ENCODE data around the gene CLCN3.
A peak's percentile ranks its signal among the peaks of the same experiment; 100 is the strongest.

The CLCN3 gene

GRCh38 chr4:169716677-169717076 lies 96.3 kb downstream of the CLCN3 start:
- Histone ChIP-seq H3K9ac (ENCODE audit: low read depth, low read length, poor library complexity, severe bottlenecking) (no peak overlapping the region), H2AFZ (ENCODE audit: low read length) (no peak overlapping the region), H3K4me3 (ENCODE audit: low read length, poor library complexity, severe bottlenecking) (no peak overlapping the region), H3K79me2 (ENCODE audit: insufficient read depth, low read length) (no peaks in the 10 kb centered on the region), H3K4me2 (ENCODE audit: low read depth, low read length, poor library complexity, severe bottlenecking) (no peak overlapping the region), H3K27me3 (ENCODE audit: insufficient read depth, low read length, poor library complexity, severe bottlenecking) (no peaks in the 10 kb centered on the region), H3K9me2 (replicated peaks; ENCODE audit: low read depth, low read length) (no peaks in the 10 kb centered on the region), H3F3A (ENCODE audit: low read depth) (no peaks in the 10 kb centered on the region), H4K20me1 (ENCODE audit: insufficient read depth, low read length, poor library complexity, severe bottlenecking) (no peaks in the 10 kb centered on the region), H3K4me1 (ENCODE audit: insufficient read depth, low read length, poor library complexity, severe bottlenecking) (no peaks in the 10 kb centered on the region), H3K9me3 (ENCODE audit: insufficient read depth, low read depth, low read length) (no peaks in the 10 kb centered on the region), H3K36me3 (ENCODE audit: insufficient read depth, low read length) (peaks cover 5% of the 10 kb centered on the region; the same call in 1 of the 2 replicates)
- TF ChIP-seq EZH2phosphoT487 (IDR thresholded peaks at IDR 0.05; ENCODE audit: borderline replicate concordance) (no peak), CTCF (conservative IDR thresholded peaks at IDR 0.05; ENCODE audit: low read length) (no peak)

GRCh38 chr4:169720529-169720928 lies 100.2 kb downstream of the CLCN3 start:
- TF ChIP-seq EZH2phosphoT487 (IDR thresholded peaks at IDR 0.05; ENCODE audit: borderline replicate concordance) = no peak
- no peak for TF ChIP-seq CTCF (conservative IDR thresholded peaks at IDR 0.05; ENCODE audit: low read length)
- peaks cover 3% of the 10 kb centered on the region; the same call in 1 of the 2 replicates for H3K36me3 ChIP-seq (ENCODE audit: insufficient read depth, low read length)

GRCh38 chr4:169723207-169723965 lies 103.0 kb downstream of the CLCN3 start:
- Histone ChIP-seq H3K79me2 (ENCODE audit: insufficient read depth, low read length) (no peaks in the 10 kb centered on the region), H3K4me3 (ENCODE audit: low read length, poor library complexity, severe bottlenecking) (no peak overlapping the region), H3K4me2 (ENCODE audit: low read depth, low read length, poor library complexity, severe bottlenecking) (no peak overlapping the region), H3K36me3 (ENCODE audit: insufficient read depth, low read length) (peaks cover 4% of the 10 kb centered on the region; the same call in 1 of the 2 replicates), H3F3A (ENCODE audit: low read depth) (no peaks in the 10 kb centered on the region), H3K9me3 (ENCODE audit: insufficient read depth, low read depth, low read length) (no peaks in the 10 kb centered on the region), H4K20me1 (ENCODE audit: insufficient read depth, low read length, poor library complexity, severe bottlenecking) (no peaks in the 10 kb centered on the region), H3K9ac (ENCODE audit: low read depth, low read length, poor library complexity, severe bottlenecking) (no peak overlapping the region), H2AFZ (ENCODE audit: low read length) (no peak overlapping the region), H3K9me2 (replicated peaks; ENCODE audit: low read depth, low read length) (no peaks in the 10 kb centered on the region), H3K4me1 (ENCODE audit: insufficient read depth, low read length, poor library complexity, severe bottlenecking) (no peaks in the 10 kb centered on the region), H3K27me3 (ENCODE audit: insufficient read depth, low read length, poor library complexity, severe bottlenecking) (no peaks in the 10 kb centered on the region)
- TF ChIP-seq EZH2phosphoT487 (IDR thresholded peaks at IDR 0.05; ENCODE audit: borderline replicate concordance) (no peak), CTCF (conservative IDR thresholded peaks at IDR 0.05; ENCODE audit: low read length) (peak; percentile 60)

More at GRCh38 chr4:169720529-169720928, 100.2 kb downstream of the CLCN3 start:
- Histone ChIP-seq H3K79me2 (ENCODE audit: insufficient read depth, low read length) (no peaks in the 10 kb centered on the region), H2AFZ (ENCODE audit: low read length) (no peak overlapping the region), H3K27me3 (ENCODE audit: insufficient read depth, low read length, poor library complexity, severe bottlenecking) (no peaks in the 10 kb centered on the region), H4K20me1 (ENCODE audit: insufficient read depth, low read length, poor library complexity, severe bottlenecking) (no peaks in the 10 kb centered on the region), H3K4me3 (ENCODE audit: low read length, poor library complexity, severe bottlenecking) (no peak overlapping the region), H3K4me2 (ENCODE audit: low read depth, low read length, poor library complexity, severe bottlenecking) (no peak overlapping the region), H3K4me1 (ENCODE audit: insufficient read depth, low read length, poor library complexity, severe bottlenecking) (no peaks in the 10 kb centered on the region), H3F3A (ENCODE audit: low read depth) (no peaks in the 10 kb centered on the region), H3K9me3 (ENCODE audit: insufficient read depth, low read depth, low read length) (no peaks in the 10 kb centered on the region), H3K9me2 (replicated peaks; ENCODE audit: low read depth, low read length) (no peaks in the 10 kb centered on the region), H3K9ac (ENCODE audit: low read depth, low read length, poor library complexity, severe bottlenecking) (no peak overlapping the region)

Data from Loucy (cell line).